ENCODE results near the gene MRFAP1L1.

GRCh38 chr4:6695660-6696610, 13.7 kb downstream of the MRFAP1L1 start:
- no peak for TF ChIP-seq CTCF (IDR thresholded peaks at IDR 0.05; ENCODE audit: poor library complexity, severe bottlenecking)
- TF ChIP-seq EZH2 (IDR thresholded peaks at IDR 0.05; ENCODE audit: borderline replicate concordance, insufficient read depth, low read length, poor library complexity, severe bottlenecking), result no peak
- no peak for TF ChIP-seq SMC3 (conservative IDR thresholded peaks at IDR 0.05; ENCODE audit: poor library complexity)
- TF ChIP-seq TAF1 (IDR thresholded peaks at IDR 0.05; ENCODE audit: low read depth), result no peak
- no peak for TF ChIP-seq EP300 (conservative IDR thresholded peaks at IDR 0.05; ENCODE audit: poor library complexity, severe bottlenecking)
